Pancreas (tissue), 10 donors: ENCODE results near the gene TMEM108. TPM values are rescaled to one million over a fixed set of nuclear protein-coding genes. Genes with fewer than 3 reads are reported as not detected.

Experiments used
- ATAC-seq, 4 donors: fragments of 200-7000 bp; cut with Tn5 transposase; one replicate each; pipeline versions ENCODE4 v1.8.0 to v1.9.1; 2020; ENCODE audit warnings: mild to moderate bottlenecking in 4 of 4, moderate library complexity in 4 of 4
- DNase-seq, 6 donors: peaks; one replicate each; pipeline ENCODE4 v3.0.0-alpha.2; 2020
- FAIRE-seq: peaks from 2 replicates; lab custom pipeline; 2012; peaks lifted over from hg19 to GRCh38; lab: Jason Lieb, UNC
- H3K27ac ChIP-seq, 4 donors: fragments of 200-600 bp; sonication (generic); 1 replicate in 3 of 4; 2 replicates in 1 of 4; pipeline versions ENCODE4 v1.5.0 to v1.8.0; 2020
- H3K27me3 ChIP-seq, 4 donors: fragments of 200-600 bp; one replicate each; pipeline ENCODE4 v1.8.0; 2021
- H3K36me3 ChIP-seq, 3 donors: fragments of 200-600 bp; sonication (generic) in 1 of 3; one replicate each; pipeline versions ENCODE4 v1.5.0 to v1.8.0; 2020 to 2021
- H3K4me1 ChIP-seq, 3 donors: fragments of 200-600 bp; one replicate each; pipeline ENCODE4 v1.8.0; 2021
- H3K4me3 ChIP-seq, 4 donors: fragments of 200-600 bp; sonication (generic) in 2 of 4; one replicate each; pipeline versions ENCODE4 v1.5.0 to v1.8.0; 2020 to 2021
- H3K9me3 ChIP-seq, 4 donors: fragments of 200-600 bp; one replicate each; pipeline ENCODE4 v1.8.0; 2021
- CTCF ChIP-seq, 4 donors: fragments of 200-600 bp; sonication (generic) in 3 of 4; IDR thresholded peaks; one replicate each; pipeline versions ENCODE4 v1.5.0 to v1.8.0; 2021; ENCODE audit warnings: antibody characterized with exemption in 4 of 4
- WGBS, 2 donors: extraction: QIAGEN DNeasy Blood & Tissue Kit; methylation state at CpG; one replicate each; pipeline ENCODE4 v1.1.7; 2013; 5-methylcytosine and 5-hydroxymethylcytosine counted together
- intact Hi-C, 3 donors: fragments of 100-400 bp; cut with DNase I; formaldehyde crosslinking; loops; one replicate each; pipeline versions ENCODE4 v1.11.1 to v1.14.2; 2022
- polyA plus RNA-seq, 2 donors: library from polyadenylated mRNA; stranded (reverse); fragments of 200-250 nt; gene quantifications; one replicate each; pipeline ENCODE4 v1.2.3, GENCODE V29; 2013
- total RNA-seq, 6 donors: library from RNA; stranded (reverse); fragmentation: NEBNext Ultra II Directional in 4 of 6; extraction: Animal tissue kit (Norgen Biotek cat#: 25700) in 4 of 6; gene quantifications; one replicate each; pipeline versions ENCODE4 v1.2.1 to v1.2.4, GENCODE V29; 2021 to 2023
- donor health status: healthy with polysubstance abuse.
- donor health status: DM: no; HTN: no; CAD: no; lungs with moderate emphysema.
- donor health status: DM: no; HTN: no; CAD: no.
- donor health status: control.
- donor health status: control.
- donor health status: Bipolar disorder and iron deficiency.
- donor health status: DM: yes; HTN: yes; CAD: no.
- donor health status: DM: no; HTN: no; CAD: no.
- donor health status: DM: no; HTN: no; CAD: no.
- donor health status: DM: yes; HTN: yes; CAD: no.

Gene TMEM108
- total and polyA plus RNA-seq, 8 donors: 0.23 to 2.1 (median 0.52) TPM

- intact Hi-C loops: no loop called here
- no peak for TF ChIP-seq CTCF (IDR thresholded peaks at IDR 0.05)
- DNase-seq: no peak
- no peak overlapping the region for H3K27ac ChIP-seq
- WGBS, 2 donors: 90 to 100% methylated on average over 2 of the region's 2 CpGs
- H3K4me3 ChIP-seq: no peak overlapping the region
- H3K36me3 ChIP-seq: no peaks in the 10 kb centered on the region
- no peaks in the 10 kb centered on the region for H3K9me3 ChIP-seq
- no peak for FAIRE-seq
- ATAC-seq: no peak
- no peaks in the 10 kb centered on the region for H3K27me3 ChIP-seq
- H3K4me1 ChIP-seq: no peaks in the 10 kb centered on the region
Measured at GRCh38 chr3:133366921-133367320, 328.7 kb downstream of the TMEM108 start.

- intact Hi-C loops: no loop called here
- ATAC-seq: no peak
- Histone ChIP-seq H3K4me3 (no peak overlapping the region), H3K9me3 (no peaks in the 10 kb centered on the region), H3K4me1 (no peaks in the 10 kb centered on the region), H3K36me3 (no peaks in the 10 kb centered on the region), H3K27me3 (no peaks in the 10 kb centered on the region), H3K27ac (no peak overlapping the region)
- no peak for TF ChIP-seq CTCF (IDR thresholded peaks at IDR 0.05)
- DNase-seq: no peak
- WGBS, 2 donors: 91 to 97% methylated on average over 3 of the region's 3 CpGs
- no peak for FAIRE-seq
Measured at GRCh38 chr3:133367403-133367802, 329.2 kb downstream of the TMEM108 start.

GRCh38 chr3:133367956-133368355, 329.8 kb downstream of the TMEM108 start:
- 49 to 58% methylated on average over 1 of the region's 1 CpG for WGBS, 2 donors
- ATAC-seq: no peak

GRCh38 chr3:133368371-133369067, 330.3 kb downstream of the TMEM108 start:
- Histone ChIP-seq H3K4me3 (no peak overlapping the region), H3K27me3 (no peaks in the 10 kb centered on the region), H3K9me3 (no peaks in the 10 kb centered on the region), H3K36me3 (no peaks in the 10 kb centered on the region), H3K27ac (no peak overlapping the region), H3K4me1 (no peaks in the 10 kb centered on the region)
- 51 to 65% methylated on average over 4 of the region's 4 CpGs for WGBS, 2 donors
- intact Hi-C loops: no loop called here
- TF ChIP-seq CTCF (IDR thresholded peaks at IDR 0.05): no peak
- FAIRE-seq (no peak), DNase-seq (no peak), ATAC-seq (no peak)

More at GRCh38 chr3:133367956-133368355, 329.8 kb downstream of the TMEM108 start:
- TF ChIP-seq CTCF (IDR thresholded peaks at IDR 0.05): no peak
- H3K4me3 ChIP-seq: no peak overlapping the region
- DNase-seq (no peak), FAIRE-seq (no peak)
- intact Hi-C loops: no loop called here
- H3K4me1 ChIP-seq: no peaks in the 10 kb centered on the region
- H3K27me3 ChIP-seq: no peaks in the 10 kb centered on the region
- no peaks in the 10 kb centered on the region for H3K9me3 ChIP-seq
- H3K36me3 ChIP-seq: no peaks in the 10 kb centered on the region
- no peak overlapping the region for H3K27ac ChIP-seq

GRCh38 chr3:133369068-133369440, 330.9 kb downstream of the TMEM108 start:
- TF ChIP-seq CTCF (IDR thresholded peaks at IDR 0.05): no peak
- 77 to 83% methylated on average over 9 of the region's 9 CpGs for WGBS, 2 donors
- Histone ChIP-seq H3K27ac (no peak overlapping the region), H3K4me1 (no peaks in the 10 kb centered on the region), H3K27me3 (no peaks in the 10 kb centered on the region), H3K4me3 (no peak overlapping the region), H3K9me3 (no peaks in the 10 kb centered on the region), H3K36me3 (no peaks in the 10 kb centered on the region)
- intact Hi-C loops: no loop called here
- FAIRE-seq: no peak
- DNase-seq: no peak
- no peak for ATAC-seq
